ENCODE data around the gene NPHS1. TPM values are rescaled to one million over a fixed set of nuclear protein-coding genes. Genes with fewer than 3 reads are reported as not detected.
A peak's percentile ranks its signal among the peaks of the same experiment; 100 is the strongest.

Gene NPHS1
- polyA plus RNA-seq, 3 donors: not detected

GRCh38 chr19:35890113-35890650 lies 37.9 kb upstream of the NPHS1 start:
- H3K36me3 ChIP-seq (replicated peaks in 1 of 2; ENCODE audit: control insufficient read depth in 1 of 2, insufficient read depth in 2 of 2, low read length in 2 of 2): peaks cover 68 to 86% of the 10 kb centered on the region in 2 donors
- no peak for TF ChIP-seq CTCF (IDR thresholded peaks at IDR 0.05)
- 98% methylated on average over 7 of the region's 13 CpGs for WGBS (ENCODE audit: insufficient coverage)
- no peaks in the 10 kb centered on the region for H3K9me3 ChIP-seq (replicated peaks in 1 of 2; ENCODE audit: control insufficient read depth in 1 of 2, insufficient read depth in 1 of 2, low read length in 2 of 2)
- Mint-ChIP-seq H3K27ac (peak overlapping the region in 3 of 7 donors; percentile 4 to 57 (median 45)), H3K4me1 (peaks cover 3% of the 10 kb centered on the region), H3K27me3 (ENCODE audit: low read depth in 3 of 3) (peaks cover 0 to 3% (median 2%) of the 10 kb centered on the region in 3 donors), H3K9me3 (no peaks in the 10 kb centered on the region), H3K4me3 (no peak overlapping the region), H3K36me3 (peaks cover 69 to 88% of the 10 kb centered on the region in 2 donors)
- no peak overlapping the region for H3K27ac ChIP-seq (ENCODE audit: low read depth in 1 of 2, low read length in 2 of 2)
- H3K79me2 ChIP-seq (ENCODE audit: insufficient read depth, low read length): peaks cover 34% of the 10 kb centered on the region
- no peak overlapping the region for H2AFZ ChIP-seq (ENCODE audit: insufficient read depth, low read depth, low read length, poor library complexity, severe bottlenecking)
- H3K27me3 ChIP-seq (ENCODE audit: control insufficient read depth in 2 of 2, insufficient read depth in 2 of 2, low read length in 2 of 2): no peaks in the 10 kb centered on the region
- intact Hi-C loops (cut with micrococcal nuclease): no loop called here
- H3K4me3 ChIP-seq (replicated peaks in 1 of 3; ENCODE audit: low read depth in 2 of 3, low read length in 3 of 3): no peak overlapping the region
- no peaks in the 10 kb centered on the region for H3K4me1 ChIP-seq (ENCODE audit: control insufficient read depth in 1 of 2, insufficient read depth in 2 of 2, low read length in 2 of 2)
- no peak for DNase-seq
- no peak overlapping the region for H3K4me2 ChIP-seq (replicated peaks; ENCODE audit: extremely low read depth, low read length, poor library complexity, severe bottlenecking)
- no peak overlapping the region for H3K9ac ChIP-seq (ENCODE audit: insufficient read depth, low read length, poor library complexity, severe bottlenecking)
- H4K20me1 ChIP-seq (ENCODE audit: insufficient read depth, low read length): peaks cover 89% of the 10 kb centered on the region

GRCh38 chr19:35889370-35890112 lies 37.2 kb upstream of the NPHS1 start:
- Histone ChIP-seq H3K9me3 (replicated peaks in 1 of 2; ENCODE audit: control insufficient read depth in 1 of 2, insufficient read depth in 1 of 2, low read length in 2 of 2) (no peaks in the 10 kb centered on the region), H3K9ac (ENCODE audit: insufficient read depth, low read length, poor library complexity, severe bottlenecking) (no peak overlapping the region), H3K4me2 (replicated peaks; ENCODE audit: extremely low read depth, low read length, poor library complexity, severe bottlenecking) (no peak overlapping the region), H4K20me1 (ENCODE audit: insufficient read depth, low read length) (peaks cover 83% of the 10 kb centered on the region), H3K36me3 (replicated peaks in 1 of 2; ENCODE audit: control insufficient read depth in 1 of 2, insufficient read depth in 2 of 2, low read length in 2 of 2) (peaks cover 62 to 79% of the 10 kb centered on the region in 2 donors), H3K4me1 (ENCODE audit: control insufficient read depth in 1 of 2, insufficient read depth in 2 of 2, low read length in 2 of 2) (no peaks in the 10 kb centered on the region), H3K27ac (ENCODE audit: low read depth in 1 of 2, low read length in 2 of 2) (no peak overlapping the region), H3K4me3 (replicated peaks in 1 of 3; ENCODE audit: low read depth in 2 of 3, low read length in 3 of 3) (no peak overlapping the region), H2AFZ (ENCODE audit: insufficient read depth, low read depth, low read length, poor library complexity, severe bottlenecking) (no peak overlapping the region), H3K79me2 (ENCODE audit: insufficient read depth, low read length) (peaks cover 31% of the 10 kb centered on the region), H3K27me3 (ENCODE audit: control insufficient read depth in 2 of 2, insufficient read depth in 2 of 2, low read length in 2 of 2) (no peaks in the 10 kb centered on the region)
- peaks cover 0 to 3% (median 2%) of the 10 kb centered on the region in 3 donors for H3K27me3 Mint-ChIP-seq (ENCODE audit: low read depth in 3 of 3)
- WGBS (ENCODE audit: insufficient coverage): 96% methylated on average over 15 of the region's 18 CpGs
- TF ChIP-seq CTCF (IDR thresholded peaks at IDR 0.05): no peak
- H3K27ac Mint-ChIP-seq: peak overlapping the region in 4 of 7 donors; percentile 9 to 84 (median 38)
- H3K9me3 Mint-ChIP-seq: no peaks in the 10 kb centered on the region
- peaks cover 64 to 81% of the 10 kb centered on the region in 2 donors for H3K36me3 Mint-ChIP-seq
- no peak overlapping the region for H3K4me3 Mint-ChIP-seq
- peaks cover 3% of the 10 kb centered on the region for H3K4me1 Mint-ChIP-seq
- intact Hi-C loops (cut with micrococcal nuclease): no loop called here
- DNase-seq: no peak
